ENCODE results near the gene TMEM43. TPM values are rescaled to one million over a fixed set of nuclear protein-coding genes. Genes with fewer than 3 reads are reported as not detected.

The TMEM43 gene
- total RNA-seq, 2 experiments from 2014 or later: 40.4 to 42.0 TPM

DNA sequence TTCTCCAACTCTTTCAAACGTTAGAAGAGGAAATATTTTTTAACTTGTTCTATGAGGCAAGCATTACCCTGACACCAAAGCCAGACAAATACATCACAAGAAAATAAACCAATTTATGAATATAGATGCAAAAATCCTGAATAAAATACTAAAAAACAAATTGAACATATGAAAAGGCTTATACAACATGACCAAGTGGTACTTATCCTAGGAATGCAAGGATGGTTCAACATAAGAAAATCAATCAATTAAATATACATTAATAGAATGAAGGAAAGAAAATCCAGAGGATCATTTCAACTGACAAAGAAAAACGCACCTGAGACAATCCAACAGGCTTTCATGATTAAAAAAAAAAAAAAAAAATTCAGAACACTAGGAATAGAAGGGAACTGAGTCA is 36.4 kb downstream of the TMEM43 start:
- DNase-seq: no peak
- POLR2A ChIA-PET: no interaction called here
- CTCF ChIA-PET: interaction anchor here (0.7 kb wide), 1 partner anchor 22 kb away, joined by 3 read pairs; no protein-coding TSS in a partner anchor
- Mint-ChIP-seq H3K27me3 (no peaks in the 10 kb centered on the region), H3K4me1 (no peaks in the 10 kb centered on the region), H3K4me3 (no peak overlapping the region), H3K9me3 (peaks cover 14% of the 10 kb centered on the region), H3K27ac (no peak overlapping the region), H3K36me3 (ENCODE audit: low read depth) (peaks cover 90% of the 10 kb centered on the region)

DNA sequence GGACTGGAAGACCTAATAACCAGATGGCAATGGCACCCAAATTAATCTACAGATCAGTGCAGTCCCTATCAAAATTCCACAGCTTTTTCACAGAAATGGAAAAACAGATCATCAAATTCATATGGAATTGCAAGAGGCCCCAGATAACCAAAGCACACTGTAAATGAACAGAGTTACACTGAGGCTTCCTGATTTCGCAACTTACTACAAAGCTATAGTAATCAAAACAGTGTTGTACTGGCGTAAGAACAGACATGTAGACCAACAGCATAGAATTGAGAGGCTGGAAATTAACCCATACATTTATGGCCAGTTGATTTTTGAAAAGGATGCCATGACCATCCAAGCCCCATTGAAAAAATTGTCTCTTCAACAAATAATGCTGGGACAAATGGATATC is 37.3 kb downstream of the TMEM43 start:
- ChIA-PET POLR2A (no interaction called here), CTCF (no interaction called here)
- peaks cover 91% of the 10 kb centered on the region for H3K36me3 Mint-ChIP-seq (ENCODE audit: low read depth)
- H3K9me3 Mint-ChIP-seq: peaks cover 14% of the 10 kb centered on the region
- no peak overlapping the region for H3K4me3 Mint-ChIP-seq
- H3K27ac Mint-ChIP-seq: no peak overlapping the region
- no peaks in the 10 kb centered on the region for H3K27me3 Mint-ChIP-seq
- H3K4me1 Mint-ChIP-seq: no peaks in the 10 kb centered on the region
- no peak for DNase-seq

DNA sequence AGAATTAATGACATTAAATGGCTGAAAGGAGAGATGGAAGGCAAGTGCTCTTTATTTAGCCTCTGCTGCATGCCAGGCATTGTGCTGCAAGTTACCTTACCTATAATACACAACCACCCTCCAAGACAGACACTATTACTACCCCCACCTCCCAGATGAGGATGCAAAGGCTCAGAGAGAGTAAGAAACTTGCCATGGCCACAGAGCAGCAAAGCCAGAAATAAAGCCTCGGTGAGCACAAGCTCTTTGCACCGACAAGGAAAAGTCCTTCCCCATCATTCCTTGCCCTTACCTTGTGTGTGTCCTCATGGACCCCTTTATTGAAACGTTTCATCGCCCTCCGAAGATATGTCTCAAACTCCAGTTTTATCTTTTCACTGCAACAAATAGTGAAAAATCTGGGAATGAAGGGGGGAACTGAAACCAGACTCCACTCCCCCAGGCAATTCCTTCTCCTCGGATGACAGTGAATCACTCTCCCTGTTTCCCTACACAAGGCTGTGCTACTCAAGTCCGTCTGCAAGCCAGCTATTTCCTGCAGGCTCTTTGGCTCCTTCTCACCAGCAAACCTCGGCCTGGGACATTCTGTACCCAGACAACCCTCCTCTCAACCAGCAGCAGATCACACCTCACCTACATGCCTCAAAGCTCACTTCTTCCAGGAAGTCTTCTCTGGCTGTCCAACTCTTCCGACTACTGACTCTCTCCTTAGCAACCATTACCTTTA is 42.2 kb downstream of the TMEM43 start:
- Mint-ChIP-seq H3K36me3 (ENCODE audit: low read depth) (peaks cover 85% of the 10 kb centered on the region), H3K9me3 (no peaks in the 10 kb centered on the region), H3K4me3 (no peak overlapping the region), H3K27ac (no peak overlapping the region), H3K4me1 (peaks cover 12% of the 10 kb centered on the region), H3K27me3 (no peaks in the 10 kb centered on the region)
- DNase-seq: no peak
- ChIA-PET CTCF (interaction anchor here (1.0 kb wide), 1 partner anchor 14 kb away, joined by 3 read pairs; no protein-coding TSS in a partner anchor), POLR2A (no interaction called here)

DNA sequence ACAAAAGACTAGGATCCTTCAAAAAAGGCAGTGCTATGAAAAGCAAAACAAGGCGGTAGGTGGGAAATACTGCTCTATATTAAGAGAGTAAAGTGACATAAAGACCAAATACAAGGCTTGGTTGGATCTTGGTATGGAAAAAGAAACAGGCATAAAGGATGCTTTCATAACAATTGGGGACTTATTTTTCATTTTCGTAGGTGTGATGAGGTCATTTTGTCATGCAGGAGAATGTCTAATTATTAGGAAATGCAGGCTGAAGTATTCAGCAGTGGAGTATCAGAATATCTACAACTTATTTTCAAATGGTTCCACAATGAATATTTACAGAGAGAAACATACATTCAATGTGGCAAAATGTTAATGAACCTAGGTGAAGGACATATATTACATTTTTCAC is 44.6 kb downstream of the TMEM43 start:
- Mint-ChIP-seq H3K4me1 (peaks cover 22% of the 10 kb centered on the region), H3K27me3 (no peaks in the 10 kb centered on the region), H3K27ac (no peak overlapping the region), H3K9me3 (no peaks in the 10 kb centered on the region), H3K36me3 (ENCODE audit: low read depth) (peaks cover 76% of the 10 kb centered on the region), H3K4me3 (no peak overlapping the region)
- ChIA-PET CTCF (interaction anchor here (1.7 to 3.4 kb wide), 2 partner anchors 10 kb away, joined by 6 to 13 read pairs; partner anchors contain the start of genes LSM3 and XPC), POLR2A (no interaction called here)
- DNase-seq: no peak

DNA sequence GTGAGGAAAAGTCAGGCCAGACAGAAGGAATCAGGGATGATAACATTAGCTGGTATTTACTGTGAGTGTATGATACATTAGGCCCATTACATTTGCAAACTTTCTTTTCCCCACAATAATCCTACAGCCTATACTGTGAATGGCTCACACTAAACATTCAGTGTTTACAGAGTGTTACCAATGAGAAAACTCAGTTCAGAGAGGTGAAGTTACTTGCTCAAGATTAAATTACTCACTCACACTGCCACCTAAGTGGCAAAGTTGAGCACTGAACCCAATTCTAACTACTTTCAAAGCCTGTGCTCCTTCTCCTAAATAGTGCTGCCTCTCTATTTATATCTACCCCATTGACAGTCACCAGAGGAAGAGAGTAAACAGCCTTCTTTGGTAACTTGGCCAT is 45.0 kb downstream of the TMEM43 start:
- Mint-ChIP-seq H3K27ac (no peak overlapping the region), H3K27me3 (no peaks in the 10 kb centered on the region), H3K4me3 (no peak overlapping the region), H3K36me3 (ENCODE audit: low read depth) (peaks cover 71% of the 10 kb centered on the region), H3K9me3 (no peaks in the 10 kb centered on the region), H3K4me1 (peaks cover 26% of the 10 kb centered on the region)
- POLR2A ChIA-PET: no interaction called here
- no peak for DNase-seq
- CTCF ChIA-PET: interaction anchor here (1.7 to 3.4 kb wide), 2 partner anchors 9 to 11 kb away, joined by 6 to 13 read pairs; partner anchors contain the start of genes LSM3 and XPC

DNA sequence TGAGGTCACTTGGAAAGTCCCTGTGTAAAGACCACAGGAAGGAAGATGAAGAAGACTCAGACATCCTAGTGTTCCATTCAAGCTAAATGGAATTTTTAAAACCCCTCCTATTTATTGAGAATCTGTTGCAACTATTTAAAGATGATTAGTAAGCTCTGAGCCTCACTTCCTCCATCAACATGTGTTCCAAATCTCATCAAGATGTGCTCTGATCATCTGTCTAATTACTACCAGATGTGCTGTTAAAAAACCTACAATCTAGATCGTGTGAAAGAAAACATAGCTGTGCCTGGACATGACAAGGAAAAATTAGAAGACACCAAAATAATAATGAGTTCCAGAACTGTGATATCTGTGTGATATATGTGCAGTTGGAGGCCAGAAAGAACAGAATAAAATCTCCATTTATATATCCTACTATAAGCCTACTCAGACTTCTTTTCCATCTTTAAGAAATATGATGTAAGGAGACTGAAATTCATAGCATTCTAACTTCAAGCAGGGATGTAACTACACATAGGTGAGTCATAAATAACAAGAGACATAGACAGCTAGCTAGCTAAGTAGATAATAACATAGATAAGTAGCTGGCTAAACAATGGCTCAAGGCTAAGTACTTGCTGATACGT is 45.8 kb downstream of the TMEM43 start:
- CTCF ChIA-PET: interaction anchor here (0.9 to 3.4 kb wide), 3 partner anchors 8 to 274 kb away, joined by 3 to 13 read pairs (median 6); partner anchors contain the start of genes LSM3 and XPC
- Mint-ChIP-seq H3K4me1 (peaks cover 34% of the 10 kb centered on the region), H3K27me3 (no peaks in the 10 kb centered on the region), H3K36me3 (ENCODE audit: low read depth) (peaks cover 64% of the 10 kb centered on the region), H3K27ac (peak overlapping the region; percentile 21), H3K9me3 (no peaks in the 10 kb centered on the region), H3K4me3 (no peak overlapping the region)
- POLR2A ChIA-PET: interaction anchor here (0.7 kb wide), 1 partner anchor 270 kb away, joined by 3 read pairs; no protein-coding TSS in a partner anchor
- DNase-seq: no peak

DNA sequence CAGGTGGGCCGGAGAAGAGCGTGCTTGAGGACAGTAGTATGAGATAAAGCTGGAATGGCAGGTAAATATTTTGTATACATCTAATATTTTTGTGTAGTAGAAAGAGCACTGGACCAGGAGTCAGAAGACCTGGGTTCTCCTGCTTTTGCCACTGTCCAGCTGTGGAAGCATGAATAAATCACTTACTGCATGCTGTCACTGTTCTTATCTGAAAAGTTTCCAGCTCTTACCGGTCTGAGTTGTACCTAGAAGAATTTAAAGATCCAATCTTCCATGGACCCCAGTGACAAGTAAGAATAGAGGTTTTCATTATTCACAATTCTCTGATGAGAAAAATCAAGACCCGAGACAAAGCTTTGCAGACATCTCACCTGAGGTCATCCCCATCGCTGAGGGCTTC is 47.6 kb downstream of the TMEM43 start:
- Mint-ChIP-seq H3K27me3 (no peaks in the 10 kb centered on the region), H3K36me3 (ENCODE audit: low read depth) (peaks cover 50% of the 10 kb centered on the region), H3K27ac (no peak overlapping the region), H3K4me3 (no peak overlapping the region), H3K9me3 (no peaks in the 10 kb centered on the region), H3K4me1 (peaks cover 50% of the 10 kb centered on the region)
- ChIA-PET CTCF (interaction anchor here (1.5 to 3.4 kb wide), 2 partner anchors 13 to 47 kb away, joined by 4 to 13 read pairs; no protein-coding TSS in a partner anchor), POLR2A (no interaction called here)
- DNase-seq: no peak

DNA sequence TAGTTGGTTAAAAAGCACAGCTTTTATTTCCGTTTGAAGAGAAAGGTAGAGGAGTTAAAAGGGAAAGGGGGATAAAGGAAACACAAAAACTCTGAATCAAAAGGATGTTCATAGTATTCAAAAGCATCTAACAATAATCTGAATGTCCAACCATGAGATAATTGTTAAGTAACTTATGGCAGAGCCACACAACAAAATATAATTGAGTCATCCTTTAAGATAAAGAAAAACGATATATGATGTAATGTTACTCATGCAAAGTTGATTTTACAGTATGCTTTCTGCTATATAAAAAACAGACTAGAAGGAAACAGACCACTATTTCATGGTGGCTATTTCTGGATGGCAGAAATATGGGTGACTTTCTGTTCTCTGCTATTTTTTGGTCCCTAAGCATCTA is 49.6 kb downstream of the TMEM43 start:
- H3K36me3 Mint-ChIP-seq (ENCODE audit: low read depth): peaks cover 45% of the 10 kb centered on the region
- ChIA-PET CTCF (no interaction called here), POLR2A (no interaction called here)
- H3K4me1 Mint-ChIP-seq: peaks cover 66% of the 10 kb centered on the region
- peak overlapping the region; percentile 37 for H3K27ac Mint-ChIP-seq
- DNase-seq: no peak
- H3K9me3 Mint-ChIP-seq: no peaks in the 10 kb centered on the region
- no peak overlapping the region for H3K4me3 Mint-ChIP-seq
- H3K27me3 Mint-ChIP-seq: no peaks in the 10 kb centered on the region

DNA sequence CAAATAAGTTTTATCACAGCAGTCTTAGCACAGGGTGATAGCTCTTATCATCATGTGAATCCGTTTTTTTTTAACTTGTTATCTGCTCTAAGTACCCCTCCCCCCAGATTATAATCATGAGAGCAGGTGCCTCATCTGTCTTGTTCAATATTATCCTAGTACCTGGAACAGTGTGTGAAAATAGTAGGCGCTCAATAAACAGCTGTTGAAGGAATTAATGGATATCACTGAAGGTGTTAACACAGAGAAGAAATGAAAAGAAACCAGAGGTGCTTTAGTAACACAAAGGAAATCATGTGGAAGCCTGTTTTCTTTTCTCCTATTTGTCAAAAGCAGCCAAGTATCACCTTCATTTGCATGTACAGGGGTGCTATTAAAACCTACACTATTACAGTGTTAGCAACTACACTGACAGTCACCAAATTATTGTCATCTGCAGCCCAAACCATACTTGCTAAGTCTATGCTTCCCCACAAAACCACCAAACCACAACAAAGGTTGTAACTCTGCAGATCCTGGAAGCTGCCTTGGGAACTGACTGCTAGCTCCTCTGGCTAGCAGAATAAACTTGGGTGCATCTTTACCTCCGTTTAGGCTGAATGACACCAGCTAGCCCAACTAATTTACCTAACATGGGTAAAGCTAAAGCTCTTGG is 50.7 kb downstream of the TMEM43 start:
- Mint-ChIP-seq H3K9me3 (no peaks in the 10 kb centered on the region), H3K4me1 (peaks cover 67% of the 10 kb centered on the region), H3K36me3 (ENCODE audit: low read depth) (peaks cover 35% of the 10 kb centered on the region), H3K27ac (peak overlapping the region; percentile 72), H3K27me3 (no peaks in the 10 kb centered on the region), H3K4me3 (peak overlapping the region; percentile 11)
- ChIA-PET CTCF (interaction anchor here (0.6 to 1.4 kb wide), 5 partner anchors 10 to 830 kb away, joined by 3 to 6 read pairs (median 5); no protein-coding TSS in a partner anchor), POLR2A (no interaction called here)
- peak; percentile 89 for DNase-seq

DNA sequence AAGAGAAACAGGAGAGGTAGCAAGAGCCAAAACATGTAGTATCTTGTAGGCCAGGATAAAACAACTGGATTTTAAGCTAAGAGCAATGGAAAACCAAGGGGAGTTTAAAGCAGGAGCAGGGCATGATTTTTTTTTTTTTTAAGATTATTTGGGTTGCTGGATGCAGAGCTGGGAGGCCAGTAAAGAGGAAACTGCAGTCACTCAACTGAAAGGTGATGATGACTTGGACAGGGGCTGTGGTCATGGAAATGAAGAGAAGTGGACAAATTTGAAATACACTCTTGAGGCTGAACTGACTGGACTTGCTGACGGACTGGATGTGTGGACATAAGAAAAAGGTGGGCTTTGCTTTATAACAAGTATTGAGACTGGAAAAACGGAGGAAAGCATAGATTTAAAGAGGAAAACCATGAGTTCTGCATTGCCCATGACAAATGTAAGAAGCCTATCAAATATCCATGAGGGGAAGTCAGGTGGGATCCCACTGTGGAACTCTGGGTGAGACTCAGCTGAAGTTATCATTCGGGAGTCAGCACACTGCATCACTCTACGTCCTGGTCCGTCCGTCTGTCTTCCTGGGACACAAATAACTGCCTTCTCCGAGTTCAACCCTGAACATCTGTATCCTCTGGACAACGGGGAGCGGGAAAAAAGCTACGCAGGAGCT is 52.9 kb downstream of the TMEM43 start:
- DNase-seq: no peak
- ChIA-PET POLR2A (no interaction called here), CTCF (interaction anchor here (0.7 to 1.9 kb wide), 6 partner anchors 23 to 75 kb away, joined by 3 to 7 read pairs (median 4); partner anchors contain the start of genes CHCHD4 and TMEM43)
- H3K36me3 Mint-ChIP-seq (ENCODE audit: low read depth): peaks cover 31% of the 10 kb centered on the region
- peak overlapping the region; percentile 100 for H3K27ac Mint-ChIP-seq
- no peaks in the 10 kb centered on the region for H3K9me3 Mint-ChIP-seq
- peak overlapping the region; percentile 100 for H3K4me3 Mint-ChIP-seq
- H3K4me1 Mint-ChIP-seq: peaks cover 72% of the 10 kb centered on the region
- no peaks in the 10 kb centered on the region for H3K27me3 Mint-ChIP-seq

DNA sequence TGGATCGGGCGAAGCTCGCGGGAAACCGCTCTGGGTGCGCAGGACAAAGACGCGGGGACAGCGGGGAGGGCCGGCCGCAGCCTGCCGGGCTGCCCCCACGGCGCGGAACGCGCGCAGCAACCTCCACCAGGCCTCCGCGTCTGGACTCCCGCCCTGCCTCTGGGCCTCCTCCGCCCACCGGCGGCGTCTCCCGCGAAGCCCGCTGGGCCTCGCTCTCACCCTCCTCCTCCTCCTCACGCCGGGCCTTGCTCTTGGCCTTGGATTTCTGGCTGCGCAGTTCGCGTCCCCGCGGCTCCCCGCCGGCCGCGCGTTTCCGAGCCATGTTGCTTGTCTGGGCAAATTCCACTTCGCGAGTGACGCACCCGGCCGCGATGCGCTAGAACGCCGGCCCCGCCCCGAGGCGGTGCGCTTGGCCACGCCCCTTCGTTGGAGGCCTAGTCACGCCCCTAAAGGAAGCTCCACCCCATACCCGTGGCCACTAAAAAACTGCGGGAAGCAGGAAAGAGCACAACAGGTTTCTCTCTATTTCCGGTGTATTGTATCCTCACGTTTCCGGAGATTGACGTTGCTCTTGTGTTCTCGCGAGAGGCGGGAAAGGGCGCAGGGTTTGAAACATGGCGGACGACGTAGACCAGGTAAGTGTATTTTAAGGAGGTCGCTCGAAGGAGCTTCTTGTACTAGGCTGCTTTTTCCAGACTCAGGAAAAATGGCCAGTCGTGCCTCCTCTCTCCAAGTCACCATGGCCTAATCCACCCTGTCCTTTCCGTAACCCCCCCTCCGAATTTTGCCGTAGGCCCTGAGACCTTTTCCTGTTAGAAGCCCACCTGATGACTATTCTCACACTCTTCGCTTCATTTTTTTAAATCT is 53.6 kb downstream of the TMEM43 start, which contains the start of the genes LSM3 and XPC:
TSS of gene LSM3 (plus strand) at position 571 of the 867 bp plus-strand sequence. CDS start at position 615, 44 bp downstream.
TSS of gene XPC (minus strand) at position 355 of the 867 bp plus-strand sequence. CDS start at position 322, 33 bp downstream.
- Mint-ChIP-seq H3K4me1 (peaks cover 74% of the 10 kb centered on the region), H3K27me3 (no peaks in the 10 kb centered on the region), H3K4me3 (peak within 1 kb of the TSS; percentile 100), H3K36me3 (ENCODE audit: low read depth) (peaks cover 27% of the 10 kb centered on the region), H3K27ac (peak within 1 kb of the TSS; percentile 100), H3K9me3 (no peaks in the 10 kb centered on the region)
- ChIA-PET CTCF (interaction anchor here (0.7 to 1.9 kb wide), 14 partner anchors 8 to 1194 kb away, joined by 3 to 7 read pairs (median 3); partner anchors contain the start of genes CCDC174, CHCHD4 and TMEM43), POLR2A (interaction anchor here (0.8 kb wide), 1 partner anchor 53 kb away, joined by 3 read pairs; the partner anchor contains the start of genes CHCHD4 and TMEM43)
- DNase-seq: peak; percentile 97
